ENCODE measurements around the gene MYO1B.

The MYO1B gene

DNA sequence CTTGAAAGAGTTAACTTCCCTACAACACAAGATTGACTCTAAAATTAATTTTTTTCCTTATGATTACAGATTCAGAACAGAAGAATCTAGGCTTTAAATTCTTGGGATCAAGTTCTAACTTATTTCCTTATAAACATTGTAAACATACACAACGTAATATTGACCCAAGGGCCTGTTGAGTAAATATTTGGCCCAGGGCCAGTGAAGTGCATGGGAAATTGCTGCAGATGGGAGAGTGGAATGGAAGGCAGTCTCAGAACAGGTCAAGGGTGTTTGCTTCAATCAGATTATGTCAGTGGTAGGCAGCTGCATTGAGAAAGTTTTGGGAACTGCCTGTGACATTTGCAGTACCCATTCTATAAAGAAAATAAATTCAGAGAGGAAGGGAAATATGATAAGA is 137.6 kb downstream of the MYO1B start:
- no peak overlapping the region for H3K4me3 ChIP-seq (ENCODE audit: low read depth, low read length)
- TF ChIP-seq CTCF (IDR thresholded peaks at IDR 0.05; ENCODE audit: low read depth, low read length) = no peak

DNA sequence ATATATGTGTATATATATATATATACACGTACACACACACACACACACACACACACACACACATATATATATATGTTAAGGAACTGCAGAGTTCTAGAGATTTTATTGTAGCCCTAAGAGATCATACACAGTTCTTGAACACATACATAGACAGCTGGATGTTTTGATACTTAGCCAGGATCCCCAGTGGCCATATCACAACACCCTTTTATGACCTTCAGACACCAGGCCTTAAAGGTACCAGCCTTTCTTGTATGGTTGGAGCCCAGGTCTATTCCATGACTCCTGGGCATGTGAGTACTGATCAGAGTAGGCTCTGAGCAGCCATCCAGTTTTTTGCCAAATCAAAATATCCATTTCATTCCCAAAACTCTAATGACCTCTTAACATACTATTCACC is 138.3 kb downstream of the MYO1B start:
- TF ChIP-seq CTCF (IDR thresholded peaks at IDR 0.05; ENCODE audit: low read depth, low read length) = no peak
- no peak overlapping the region for H3K4me3 ChIP-seq (ENCODE audit: low read depth, low read length)

GRCh38 chr2:191384829-191385228 is 139.6 kb downstream of the MYO1B start:
- no peak overlapping the region for H3K4me3 ChIP-seq (ENCODE audit: low read depth, low read length)
- TF ChIP-seq CTCF (IDR thresholded peaks at IDR 0.05; ENCODE audit: low read depth, low read length) = no peak

- no peak for TF ChIP-seq CTCF (IDR thresholded peaks at IDR 0.05; ENCODE audit: low read depth, low read length)
- H3K4me3 ChIP-seq (ENCODE audit: low read depth, low read length) = no peak overlapping the region
These were observed 140.4 kb downstream of the MYO1B start for GRCh38 chr2:191385416-191386160.

DNA sequence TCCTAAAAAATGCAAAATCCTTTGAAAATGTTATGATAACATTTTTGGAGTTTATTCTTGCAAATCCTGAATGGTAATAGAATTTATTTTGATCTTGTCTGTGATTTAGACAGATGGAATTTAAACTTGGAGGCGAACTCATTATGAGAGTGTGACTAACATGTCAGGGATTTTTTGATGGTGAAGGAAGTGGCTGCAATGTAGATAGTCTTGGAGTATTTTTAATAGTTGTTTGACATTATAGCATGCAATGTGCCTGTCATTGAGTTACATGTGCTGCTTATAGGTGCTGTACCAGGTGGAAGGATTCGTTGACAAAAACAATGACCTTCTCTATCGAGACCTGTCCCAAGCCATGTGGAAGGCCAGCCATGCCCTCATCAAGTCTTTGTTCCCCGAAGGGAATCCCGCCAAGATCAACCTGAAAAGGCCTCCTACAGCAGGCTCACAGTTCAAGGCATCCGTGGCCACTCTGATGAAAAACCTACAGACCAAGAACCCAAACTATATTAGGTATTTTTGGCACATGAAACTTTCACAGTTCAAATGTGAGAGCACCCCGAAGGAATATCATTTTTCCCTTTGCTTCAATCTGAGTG is 141.8 kb downstream of the MYO1B start:
- TF ChIP-seq CTCF (IDR thresholded peaks at IDR 0.05; ENCODE audit: low read depth, low read length) = no peak
- no peak overlapping the region for H3K4me3 ChIP-seq (ENCODE audit: low read depth, low read length)

DNA sequence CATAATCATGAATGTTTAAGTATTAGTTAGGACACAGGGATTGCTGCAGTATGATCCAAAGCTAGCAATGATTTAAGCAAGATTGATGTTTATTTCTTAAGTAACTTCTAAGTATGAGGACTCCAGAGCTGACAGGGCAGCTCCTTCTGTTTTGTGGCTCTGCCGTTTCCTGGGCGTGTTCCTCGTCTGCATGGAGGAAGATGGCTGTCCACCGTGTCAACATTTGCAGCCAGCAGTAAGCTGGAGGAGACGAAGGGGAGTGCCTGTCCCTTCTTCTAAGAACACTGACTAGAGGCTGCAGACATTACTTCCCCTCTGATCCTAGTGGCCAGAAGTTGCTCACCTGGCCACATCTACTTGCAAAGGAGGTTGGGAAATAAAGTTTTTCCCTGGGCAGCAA is 144.1 kb downstream of the MYO1B start:
- no peak overlapping the region for H3K4me3 ChIP-seq (ENCODE audit: low read depth, low read length)
- TF ChIP-seq CTCF (IDR thresholded peaks at IDR 0.05; ENCODE audit: low read depth, low read length) = no peak

- no peak overlapping the region for H3K4me3 ChIP-seq (ENCODE audit: low read depth, low read length)
- TF ChIP-seq CTCF (IDR thresholded peaks at IDR 0.05; ENCODE audit: low read depth, low read length) = no peak
These were observed 146.0 kb downstream of the MYO1B start for GRCh38 chr2:191391171-191391570.
